Stomach smooth muscle (tissue), 2 donors: Measurements from ENCODE around the gene CSPG5.
A peak's percentile ranks its signal among the peaks of the same experiment; 100 is the strongest.

Experiments used
- H3K27ac ChIP-seq: one replicate; pipeline ENCODE4 v1.7.0; 2013; ENCODE audit warnings: mild to moderate bottlenecking, low read length, inconsistent platforms
- H3K27me3 ChIP-seq, 2 donors: one replicate each; pipeline ENCODE4 v1.7.0; 2013; ENCODE audit warnings: low read length in 2 of 2; ENCODE audit not compliant: insufficient read depth in 2 of 2, control insufficient read depth in 1 of 2
- H3K36me3 ChIP-seq, 2 donors: one replicate each; pipeline ENCODE4 v1.7.0; 2013; ENCODE audit warnings: low read length in 2 of 2; ENCODE audit not compliant: control insufficient read depth in 2 of 2, insufficient read depth in 2 of 2
- H3K4me1 ChIP-seq: one replicate; pipeline ENCODE4 v1.7.0; 2013; ENCODE audit warnings: low read length; ENCODE audit not compliant: control insufficient read depth, insufficient read depth
- H3K4me3 ChIP-seq, 2 donors: one replicate each; pipeline ENCODE4 v1.7.0; 2013; ENCODE audit warnings: low read length in 2 of 2
- H3K9ac ChIP-seq, 2 donors: one replicate each; pipeline ENCODE4 v1.7.0; 2013; ENCODE audit warnings: low read length in 2 of 2, mild to moderate bottlenecking in 1 of 2
- H3K9me3 ChIP-seq, 2 donors: one replicate each; pipeline ENCODE4 v1.7.0; 2013; ENCODE audit warnings: low read length in 2 of 2; ENCODE audit not compliant: control insufficient read depth in 2 of 2
- donor health status: healthy.
- donor health status: Pancreatic carcinoma.

Gene CSPG5

DNA sequence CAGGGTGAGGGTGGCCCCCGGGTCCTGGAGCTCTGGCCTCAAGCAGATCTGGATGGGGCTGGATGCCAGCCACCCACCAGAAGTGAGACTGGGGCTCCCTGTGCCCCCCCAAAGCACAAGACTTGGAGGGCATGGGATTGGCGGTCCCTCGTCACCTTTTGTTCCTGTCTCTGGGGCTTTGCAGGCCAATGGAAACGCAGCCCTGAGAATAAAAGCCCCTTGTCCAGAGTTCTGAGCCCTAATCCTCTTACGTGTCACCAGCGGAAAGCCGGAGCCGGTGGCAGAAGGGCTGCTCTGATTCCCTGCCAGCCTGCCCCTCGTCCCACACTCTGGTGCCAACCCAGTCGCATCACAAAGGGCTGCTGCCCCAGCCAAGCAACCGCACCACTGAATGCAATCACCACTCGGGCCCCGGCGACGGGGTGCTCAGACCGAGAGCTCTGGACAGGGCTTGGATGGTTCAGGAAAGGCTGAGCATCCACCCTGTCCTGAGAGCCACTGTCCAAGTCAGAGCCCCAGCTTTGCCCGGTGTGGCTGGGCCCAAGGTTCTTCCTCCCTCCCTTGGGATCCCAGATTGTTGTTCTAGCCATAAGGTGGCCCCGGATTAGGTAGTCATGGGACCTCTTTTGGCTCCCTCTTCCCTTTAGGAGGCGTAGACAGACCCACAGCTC lies 42.3 kb downstream of the CSPG5 start:
- no peak overlapping the region for H3K27ac ChIP-seq
- H3K4me1 ChIP-seq: no peaks in the 10 kb centered on the region
- no peaks in the 10 kb centered on the region for H3K9me3 ChIP-seq
- no peaks in the 10 kb centered on the region for H3K27me3 ChIP-seq
- H3K36me3 ChIP-seq: no peaks in the 10 kb centered on the region
- no peak overlapping the region for H3K9ac ChIP-seq
- H3K4me3 ChIP-seq: no peak overlapping the region

DNA sequence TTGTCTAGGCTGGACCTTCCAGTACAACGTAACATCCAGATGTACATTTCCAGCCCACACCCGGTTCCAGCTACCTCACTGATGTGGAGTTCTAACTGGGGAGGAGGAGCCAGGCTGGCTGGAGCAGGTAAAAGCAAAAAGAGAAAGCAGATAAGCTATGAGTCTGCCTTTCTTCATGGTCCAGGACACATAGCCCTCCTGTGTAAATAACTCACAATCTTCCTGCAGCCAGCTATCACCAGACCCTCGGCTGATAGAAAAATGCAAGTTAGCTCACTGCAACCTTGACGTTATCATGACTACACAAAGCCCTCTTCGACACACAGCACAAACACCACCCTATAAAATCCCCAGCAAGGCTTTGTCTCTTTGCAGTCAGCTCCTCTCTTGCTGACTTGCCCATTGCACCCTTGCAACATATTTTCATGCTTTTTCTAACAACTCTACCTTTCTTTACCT lies 44.6 kb downstream of the CSPG5 start:
- H3K36me3 ChIP-seq: no peaks in the 10 kb centered on the region
- H3K27me3 ChIP-seq: no peaks in the 10 kb centered on the region
- no peaks in the 10 kb centered on the region for H3K4me1 ChIP-seq
- no peak overlapping the region for H3K4me3 ChIP-seq
- no peak overlapping the region for H3K9ac ChIP-seq
- no peaks in the 10 kb centered on the region for H3K9me3 ChIP-seq
- no peak overlapping the region for H3K27ac ChIP-seq

DNA sequence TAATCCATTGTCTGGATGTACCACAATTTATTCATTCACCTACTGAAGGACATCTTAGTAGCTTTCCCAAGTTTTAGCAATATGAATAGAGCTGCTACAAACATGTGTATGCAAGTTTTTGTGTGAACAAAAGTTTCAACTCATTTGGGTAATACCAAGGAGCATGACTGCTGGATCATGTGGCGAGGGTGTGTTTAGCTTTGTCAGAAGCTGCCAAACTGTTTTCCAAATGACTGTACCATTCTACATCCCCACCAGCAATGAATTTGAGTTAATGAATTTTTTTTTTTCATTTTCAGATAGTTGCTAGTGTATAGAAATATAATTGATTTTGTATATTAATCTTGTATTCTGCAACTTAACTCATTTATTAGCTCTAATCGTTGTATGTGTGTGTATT lies 45.2 kb downstream of the CSPG5 start:
- Histone ChIP-seq H3K4me3 (no peak overlapping the region), H3K9ac (no peak overlapping the region), H3K9me3 (no peaks in the 10 kb centered on the region), H3K4me1 (no peaks in the 10 kb centered on the region), H3K27ac (no peak overlapping the region), H3K27me3 (no peaks in the 10 kb centered on the region), H3K36me3 (no peaks in the 10 kb centered on the region)

- no peak overlapping the region for H3K27ac ChIP-seq
- H3K36me3 ChIP-seq: no peaks in the 10 kb centered on the region
These were observed 50.5 kb downstream of the CSPG5 start for GRCh38 chr3:47527952-47528725.

DNA sequence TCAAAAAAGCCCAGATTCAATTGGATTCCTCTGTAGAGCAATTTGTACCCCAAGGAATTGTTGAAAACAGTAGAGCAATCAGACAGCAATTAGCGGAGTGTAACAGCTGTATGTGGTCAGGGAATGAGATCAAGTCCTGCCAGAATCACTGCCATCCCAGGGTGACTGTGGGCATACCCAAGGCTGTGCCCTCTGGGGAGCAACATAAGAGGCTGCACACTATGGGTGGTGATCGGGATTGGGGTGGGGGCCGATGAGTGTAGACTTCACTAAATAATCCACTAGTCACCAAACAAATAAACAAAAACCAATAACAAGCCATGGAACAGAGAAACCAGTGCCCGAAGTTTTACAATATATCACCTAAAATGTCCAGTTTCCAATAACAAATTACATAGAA lies 53.0 kb downstream of the CSPG5 start:
- Histone ChIP-seq H3K27ac (no peak overlapping the region), H3K4me3 (no peak overlapping the region), H3K36me3 (no peaks in the 10 kb centered on the region), H3K27me3 (no peaks in the 10 kb centered on the region), H3K4me1 (peaks cover 7% of the 10 kb centered on the region), H3K9me3 (no peaks in the 10 kb centered on the region), H3K9ac (no peak overlapping the region)

More at GRCh38 chr3:47527952-47528725, 50.5 kb downstream of the CSPG5 start:
- no peaks in the 10 kb centered on the region for H3K4me1 ChIP-seq
- H3K27me3 ChIP-seq: no peaks in the 10 kb centered on the region
- H3K9ac ChIP-seq: no peak overlapping the region
- H3K4me3 ChIP-seq: no peak overlapping the region
- no peaks in the 10 kb centered on the region for H3K9me3 ChIP-seq

DNA sequence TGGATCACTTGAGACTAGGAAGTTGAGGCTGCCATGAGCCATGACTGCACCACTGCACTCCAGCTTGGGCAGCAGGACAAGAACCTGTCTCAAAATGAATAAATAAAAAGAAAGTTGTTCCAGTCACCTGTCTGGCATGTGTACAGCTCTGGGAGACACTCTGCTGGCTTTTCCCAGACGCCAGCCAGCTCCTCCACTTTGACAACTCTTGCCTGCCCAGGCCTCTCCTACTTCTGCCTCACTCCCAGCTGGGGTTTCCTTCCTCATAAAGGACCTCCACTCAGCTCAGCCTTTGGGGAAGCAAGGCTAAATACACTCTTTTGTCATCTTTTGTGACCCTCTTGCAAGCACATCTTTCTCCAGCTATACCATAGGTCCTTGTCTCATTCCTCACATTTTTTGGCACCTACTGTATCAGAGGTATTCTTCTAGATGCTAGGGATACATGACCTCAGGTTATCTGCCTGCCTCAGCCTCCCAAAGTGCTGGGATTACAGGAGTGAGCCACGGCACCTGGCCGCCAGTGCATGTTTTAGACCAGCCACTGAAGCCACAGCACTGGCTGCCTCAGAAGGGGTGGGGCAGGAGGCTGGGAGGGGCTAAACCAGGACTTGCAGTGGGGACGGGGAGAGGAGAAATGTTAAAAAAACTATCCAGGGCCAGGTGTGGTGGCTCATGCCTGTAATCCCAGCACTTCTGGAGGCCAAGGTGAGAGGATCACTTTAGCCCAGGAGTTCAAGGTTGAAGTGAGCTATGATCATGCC lies 55.2 kb downstream of the CSPG5 start:
- Histone ChIP-seq H3K27me3 (no peaks in the 10 kb centered on the region), H3K4me3 (no peak overlapping the region), H3K27ac (no peak overlapping the region), H3K4me1 (peaks cover 7% of the 10 kb centered on the region), H3K36me3 (no peaks in the 10 kb centered on the region), H3K9me3 (no peaks in the 10 kb centered on the region), H3K9ac (no peak overlapping the region)

DNA sequence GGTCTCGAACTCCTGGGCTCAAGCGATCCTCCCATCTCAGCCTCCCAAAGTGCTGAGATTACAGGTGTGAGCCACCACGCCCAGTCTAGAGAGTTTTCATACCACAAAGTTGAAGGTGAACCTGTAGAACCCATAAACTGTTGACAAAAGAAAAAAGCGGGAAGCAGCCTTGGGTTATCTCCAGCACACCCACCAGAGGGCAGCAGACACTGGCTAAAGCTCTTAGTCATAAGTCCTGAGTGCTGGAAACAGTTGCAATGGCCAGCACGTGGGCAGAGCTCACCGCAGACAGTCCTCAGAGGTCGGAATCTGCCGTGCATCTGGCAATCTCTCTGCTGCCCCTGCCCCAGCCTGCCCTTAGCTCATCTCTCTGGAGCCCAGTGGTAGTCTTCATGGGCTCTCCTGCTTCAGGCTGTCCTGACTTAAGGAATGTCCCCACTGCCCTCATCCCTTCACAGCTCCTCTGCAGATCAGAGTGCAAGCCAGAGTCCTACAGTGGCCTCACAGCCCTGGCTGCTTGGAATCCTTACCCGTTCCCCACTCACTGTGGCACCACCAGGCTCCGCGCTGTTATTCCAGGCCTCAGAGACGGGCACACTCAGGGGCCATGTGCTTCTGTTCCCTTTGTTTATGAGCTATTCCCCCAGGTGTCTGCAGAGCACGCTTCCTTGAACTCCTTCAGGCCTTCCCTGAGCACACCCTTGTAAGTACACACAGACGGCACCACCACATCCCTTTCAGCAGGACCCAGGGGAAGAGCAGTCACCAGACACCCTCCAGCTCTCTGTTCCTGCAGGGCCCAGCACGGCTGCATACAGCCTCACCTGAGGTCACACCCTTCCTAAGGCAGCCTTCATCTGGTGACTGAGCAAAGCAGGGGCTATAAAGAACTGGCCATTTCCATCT lies 56.3 kb downstream of the CSPG5 start:
- H3K4me3 ChIP-seq: peak overlapping the region in 1 of 2 donors; percentile 29
- H3K36me3 ChIP-seq: no peaks in the 10 kb centered on the region
- peaks cover 7% of the 10 kb centered on the region for H3K4me1 ChIP-seq
- H3K9me3 ChIP-seq: no peaks in the 10 kb centered on the region
- no peak overlapping the region for H3K27ac ChIP-seq
- no peak overlapping the region for H3K9ac ChIP-seq
- H3K27me3 ChIP-seq: no peaks in the 10 kb centered on the region

GRCh38 chr3:47520756-47521155 lies 57.9 kb downstream of the CSPG5 start:
- Histone ChIP-seq H3K4me1 (peaks cover 7% of the 10 kb centered on the region), H3K9me3 (no peaks in the 10 kb centered on the region), H3K27me3 (no peaks in the 10 kb centered on the region), H3K4me3 (no peak overlapping the region), H3K27ac (no peak overlapping the region), H3K9ac (no peak overlapping the region), H3K36me3 (no peaks in the 10 kb centered on the region)

GRCh38 chr3:47517937-47518336 lies 60.7 kb downstream of the CSPG5 start:
- H3K4me1 ChIP-seq: peaks cover 9% of the 10 kb centered on the region
- no peaks in the 10 kb centered on the region for H3K9me3 ChIP-seq
- no peak overlapping the region for H3K9ac ChIP-seq
- H3K36me3 ChIP-seq: no peaks in the 10 kb centered on the region
- H3K27ac ChIP-seq: no peak overlapping the region
- H3K27me3 ChIP-seq: no peaks in the 10 kb centered on the region
- H3K4me3 ChIP-seq: no peak overlapping the region

- Histone ChIP-seq H3K36me3 (no peaks in the 10 kb centered on the region), H3K27me3 (no peaks in the 10 kb centered on the region), H3K9ac (no peak overlapping the region), H3K27ac (no peak overlapping the region), H3K9me3 (no peaks in the 10 kb centered on the region), H3K4me1 (peaks cover 14% of the 10 kb centered on the region), H3K4me3 (no peak overlapping the region)
These were observed 62.8 kb downstream of the CSPG5 start for GRCh38 chr3:47515864-47516319.
